ENCODE data around the gene CEMIP.

Gene CEMIP

GRCh38 chr15:80989518-80990478 lies 210.6 kb downstream of the CEMIP start, which contains the start of gene MESD:
Gene MESD (minus strand): TSS chr15:80989819. CDS start chr15:80989791, 28 bp downstream.
- DNase-seq: peak; percentile 72

DNA sequence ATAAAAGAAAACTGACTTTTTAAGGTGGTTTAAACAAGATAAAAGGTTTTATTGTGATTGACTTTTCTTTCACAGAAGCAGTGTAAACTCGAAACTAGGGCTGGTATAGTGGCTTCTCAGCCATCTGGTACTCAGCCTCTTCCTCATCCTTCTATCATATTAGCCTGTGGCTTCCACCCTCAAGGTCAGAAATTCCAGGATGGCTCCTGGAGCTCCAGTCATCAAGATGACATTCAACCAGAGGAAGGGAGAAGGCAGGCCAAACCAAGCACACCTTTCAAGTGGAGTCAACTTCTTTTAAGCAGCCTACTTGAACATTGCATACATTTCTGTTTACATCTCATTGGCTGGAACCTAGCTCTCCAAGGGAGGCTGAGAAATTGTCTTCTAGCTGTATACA lies 211.8 kb downstream of the CEMIP start:
- DNase-seq: no peak

DNA sequence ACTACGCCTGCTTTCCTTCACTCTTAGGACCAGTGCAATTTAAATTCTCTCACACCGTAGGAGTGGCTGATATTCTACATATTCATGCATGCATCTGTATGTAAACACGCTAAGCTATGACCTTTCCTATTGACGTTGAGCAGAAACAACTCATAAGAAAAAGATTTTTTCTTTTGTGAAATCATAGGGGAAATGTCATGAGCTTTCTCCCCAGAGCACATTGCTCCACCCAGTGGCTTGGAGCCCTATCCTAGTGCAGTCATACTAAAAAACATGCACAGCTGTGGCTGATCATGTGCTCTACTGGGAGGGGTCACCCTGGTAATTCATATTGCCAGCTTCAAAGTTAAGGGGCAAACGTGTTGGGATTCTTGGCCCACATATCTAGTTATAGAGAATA lies 212.3 kb downstream of the CEMIP start:
- no peak for DNase-seq

GRCh38 chr15:80992006-80992405 lies 212.8 kb downstream of the CEMIP start:
- DNase-seq: no peak

DNA sequence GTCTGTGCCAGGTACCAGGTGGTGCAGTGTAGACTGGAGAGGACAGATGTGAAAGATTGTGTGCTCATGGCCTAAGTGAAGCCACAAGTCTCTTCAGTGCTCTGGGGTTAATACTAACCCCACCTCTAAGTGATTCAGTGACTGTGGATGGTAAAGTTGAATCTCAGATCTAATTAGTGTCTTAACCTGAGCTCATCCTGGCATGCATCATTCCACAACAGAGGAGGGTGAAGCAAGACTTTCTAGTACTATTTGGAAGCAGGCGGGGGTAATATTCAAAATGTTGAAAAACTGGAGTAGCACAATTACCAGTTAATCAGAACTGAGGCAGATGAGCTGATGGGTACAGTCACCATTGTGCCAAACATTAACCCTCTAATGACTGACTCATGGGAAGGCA lies 213.3 kb downstream of the CEMIP start:
- DNase-seq: no peak

DNA sequence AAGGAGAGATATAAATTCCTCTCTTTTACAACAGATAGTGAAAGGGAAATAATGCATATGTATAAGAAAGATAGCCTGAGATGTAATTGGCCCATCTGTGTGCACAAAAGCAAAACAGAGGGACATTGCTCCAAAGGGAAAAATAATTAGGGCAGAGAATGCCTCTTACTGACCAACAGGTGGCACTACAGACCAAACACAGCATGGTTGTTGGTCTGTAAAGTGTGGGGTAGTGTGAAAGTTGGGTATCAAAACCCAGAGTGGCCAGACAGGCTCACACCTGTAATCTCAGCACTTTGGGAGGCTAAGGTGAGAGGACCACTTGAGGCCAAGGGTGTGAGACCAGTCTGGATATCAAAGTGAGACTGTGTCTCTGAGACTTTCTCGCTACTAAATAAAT lies 217.1 kb downstream of the CEMIP start:
- no peak for DNase-seq

DNA sequence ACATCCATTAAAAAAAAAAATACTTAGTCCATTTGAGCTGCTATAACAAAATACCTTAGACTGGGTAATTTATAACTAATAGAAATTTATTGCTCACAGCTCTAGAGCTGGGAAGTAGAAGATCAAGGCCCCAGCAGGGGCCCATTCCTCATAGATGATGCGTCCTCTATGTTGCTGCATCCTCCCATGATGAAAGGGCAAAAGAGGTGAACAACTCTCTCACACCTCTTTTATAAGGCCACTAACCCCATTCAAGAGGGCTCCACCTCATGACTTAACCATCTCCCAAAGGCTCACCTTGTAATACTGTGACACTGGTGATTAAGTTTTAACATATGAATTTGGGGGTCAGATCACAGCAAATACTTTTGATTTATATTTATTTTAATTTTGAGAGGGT lies 218.5 kb downstream of the CEMIP start:
- no peak for DNase-seq

GRCh38 chr15:80998251-80998650 lies 219.1 kb downstream of the CEMIP start:
- DNase-seq: no peak

- DNase-seq: no peak
Measured at GRCh38 chr15:80999623-81000036, 220.5 kb downstream of the CEMIP start.

- no peak for DNase-seq
Measured at GRCh38 chr15:81000144-81000623, 221.0 kb downstream of the CEMIP start.

- DNase-seq: no peak
Measured at GRCh38 chr15:81000624-81001151, 221.5 kb downstream of the CEMIP start, which contains the start of gene TLNRD1. Gene TLNRD1 (plus strand): TSS chr15:81000923. CDS start chr15:81002272, 1,349 bp downstream.

Measured in cortex of kidney (tissue), 1 donor.